ENCODE results near the gene IMMP2L. TPM values are rescaled to one million over a fixed set of nuclear protein-coding genes. Genes with fewer than 3 reads are reported as not detected.

Gene IMMP2L
- total and polyA plus RNA-seq, 2 of the 4 experiments (the other 2 are of a cell fraction), result 5.8 to 9.3 TPM

DNA sequence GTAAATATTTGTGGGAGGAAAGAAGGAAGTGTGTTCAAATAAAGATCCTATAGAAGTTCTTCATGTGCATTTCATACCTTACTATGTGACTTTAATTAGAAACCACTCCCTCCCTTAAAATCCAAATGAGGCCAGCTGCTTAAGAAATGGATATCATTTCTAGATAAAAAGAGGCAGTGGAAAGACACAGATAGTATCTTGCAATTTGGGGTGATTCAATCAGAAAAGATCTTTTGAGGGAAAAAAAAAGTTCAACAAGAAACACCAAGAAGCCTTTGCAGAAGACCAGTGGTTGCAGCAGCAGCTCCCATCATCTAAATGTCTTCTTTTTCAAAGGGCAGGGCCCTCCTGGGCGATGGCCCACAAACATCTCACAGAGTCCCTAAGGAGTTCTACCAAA, 271.3 kb downstream of the IMMP2L start:
- dilution Hi-C loops (cut with HindIII; ENCODE audit: low sequenced_read_pairs, unreplicated experiment), result no loop called here

More for the DNA sequence above, 271.3 kb downstream of the IMMP2L start:
- no peak overlapping the region for H3K23ac ChIP-seq (ENCODE audit: low read depth, low read length)
- H3K9ac ChIP-seq (ENCODE audit: low read depth, low read length), result no peak overlapping the region
- no peaks in the 10 kb centered on the region for H3K36me3 ChIP-seq (ENCODE audit: control insufficient read depth, insufficient read depth, low read length)
- POLR2A ChIA-PET (ENCODE audit: unreplicated experiment), result no interaction called here
- no peaks in the 10 kb centered on the region for H3K27me3 ChIP-seq (ENCODE audit: control insufficient read depth, insufficient read depth, low read length)
- no peaks in the 10 kb centered on the region for H3K9me3 ChIP-seq (ENCODE audit: control insufficient read depth, insufficient read depth, low read length)
- no TSS peak for BruUV-seq (replicated peaks)
- H4K91ac ChIP-seq (ENCODE audit: insufficient read depth, low read depth, low read length), result no peak overlapping the region
- ATAC-seq (ENCODE audit: low read depth) (no peak), DNase-seq (no peak)
- intact Hi-C loops (cut with micrococcal nuclease) (no loop called here), in situ Hi-C loops (cut with MboI; ENCODE audit: low sequenced_read_pairs) (no loop called here)
- no peak overlapping the region for H2BK20ac ChIP-seq (ENCODE audit: low read depth, low read length)
- H3K79me1 ChIP-seq (ENCODE audit: low read depth in 1 of 2, low read length in 2 of 2), result no peaks in the 10 kb centered on the region
- CTCF ChIA-PET, result interaction anchor here (0.7 kb wide), 1 partner anchor 335 kb away, joined by 3 read pairs; no protein-coding TSS in a partner anchor
- H2BK5ac ChIP-seq (ENCODE audit: low read depth, low read length, poor library complexity, severe bottlenecking), result no peak overlapping the region
- no peak overlapping the region for H3K4ac ChIP-seq (ENCODE audit: low read depth, low read length)
- no peak overlapping the region for H3K4me3 ChIP-seq (ENCODE audit: insufficient read depth, low read depth, low read length)
- H3K9me1 ChIP-seq (ENCODE audit: insufficient read depth, low read length), result no peaks in the 10 kb centered on the region
- no peak overlapping the region for H3K18ac ChIP-seq (ENCODE audit: low read depth, low read length)
- peaks cover 1% of the 10 kb centered on the region; the same call in 1 of the 2 replicates for H3K4me1 ChIP-seq (ENCODE audit: control insufficient read depth, insufficient read depth, low read length)
- H3K56ac ChIP-seq (ENCODE audit: extremely low read depth, insufficient read depth, low read length), result no peak overlapping the region
- no peak overlapping the region for H2AFZ ChIP-seq (replicated peaks; ENCODE audit: low read length, poor library complexity)
- no peak overlapping the region for H4K8ac ChIP-seq (ENCODE audit: low read depth in 2 of 2, low read length in 2 of 2)
- no peak overlapping the region for H4K5ac ChIP-seq (ENCODE audit: low read depth, low read length)
- H3K14ac ChIP-seq (replicated peaks; ENCODE audit: low read depth, low read length), result no peak overlapping the region
- H2BK120ac ChIP-seq (ENCODE audit: low read depth, low read length), result no peak overlapping the region
- H3K4me2 ChIP-seq (ENCODE audit: low read depth, low read length), result no peak overlapping the region
- no peak for TF ChIP-seq MAZ (IDR thresholded peaks at IDR 0.05; ENCODE audit: borderline replicate concordance, low read depth, low read length)
- no peak for TF ChIP-seq RCOR1 (IDR thresholded peaks at IDR 0.05; ENCODE audit: insufficient replicate concordance, low read length)
- no peak for TF ChIP-seq MXI1 (IDR thresholded peaks at IDR 0.05; ENCODE audit: borderline replicate concordance, low read depth, low read length)
- TF ChIP-seq SMC3 (IDR thresholded peaks at IDR 0.05; ENCODE audit: low read depth, low read length), result no peak
- no peak for TF ChIP-seq BHLHE40 (IDR thresholded peaks at IDR 0.05; ENCODE audit: low read depth, low read length)
- WGBS, 2 experiments (ENCODE audit: extremely low coverage in 2 of 2, insufficient read length in 1 of 2), result no CpG with 5 or more reads among the region's 1 CpG
- no peak overlapping the region for H2AK5ac ChIP-seq (ENCODE audit: low read depth, low read length)
- no peak overlapping the region for H3K27ac ChIP-seq (ENCODE audit: insufficient read depth, low read length)
- H4K20me1 ChIP-seq (ENCODE audit: insufficient read depth, low read length), result no peaks in the 10 kb centered on the region
- H2BK15ac ChIP-seq (ENCODE audit: low read depth, low read length), result no peak overlapping the region
- H2AK9ac ChIP-seq (replicated peaks; ENCODE audit: low read depth, low read length, poor library complexity), result no peak overlapping the region
